HEK293T (cell line): ENCODE data around the gene SLCO3A1.

Source experiments
- CTCF ChIA-PET: fragments of 350-600 bp; formaldehyde crosslinking; extraction: SDS; loops from one replicate; lab custom pipeline; 2021; ENCODE audit warnings: antibody characterized with exemption, inconsistent platforms; lab: Yijun Ruan, JAX
- POLR2A ChIA-PET: fragments of 350-600 bp; formaldehyde crosslinking; extraction: SDS; loops from one replicate; lab custom pipeline; 2020; ENCODE audit warnings: antibody characterized with exemption, inconsistent platforms; lab: Yijun Ruan, JAX
- DNase-seq: peaks from one replicate; pipeline ENCODE4 v3.0.0; 2012; ENCODE audit warnings: mixed read lengths; ENCODE audit errors: extremely low spot score
- ARNT ChIP-seq: fragments of 450-650 bp; IDR thresholded peaks from 2 replicates; pipeline ENCODE4 v1.6.1; 2017; ENCODE audit warnings: mild to moderate bottlenecking
- BHLHE40 ChIP-seq: fragments of 450-650 bp; IDR thresholded peaks from 2 replicates; pipeline ENCODE4 v1.6.1; 2016; ENCODE audit warnings: mild to moderate bottlenecking, moderate library complexity, borderline replicate concordance
- CTBP1 ChIP-seq: fragments of 450-650 bp; IDR thresholded peaks from 2 replicates; pipeline ENCODE4 v1.6.1; 2016; ENCODE audit warnings: borderline replicate concordance
- ELF4 ChIP-seq: fragments of 450-650 bp; IDR thresholded peaks from 2 replicates; pipeline ENCODE4 v1.6.1; 2017; ENCODE audit warnings: antibody characterized with exemption
- FOXA1 ChIP-seq: fragments of 450-650 bp; IDR thresholded peaks from 2 replicates; pipeline ENCODE4 v1.6.1; 2016; ENCODE audit warnings: mild to moderate bottlenecking
- FOXK2 ChIP-seq: fragments of 450-650 bp; IDR thresholded peaks from 2 replicates; pipeline ENCODE4 v1.6.1; 2016; ENCODE audit warnings: mild to moderate bottlenecking
- FOXM1 ChIP-seq: fragments of 450-650 bp; IDR thresholded peaks from 2 replicates; pipeline ENCODE4 v1.6.1; 2017; ENCODE audit warnings: mild to moderate bottlenecking, borderline replicate concordance
- HDGF ChIP-seq: fragments of 450-650 bp; IDR thresholded peaks from 2 replicates; pipeline ENCODE4 v1.6.1; 2017; ENCODE audit warnings: antibody characterized with exemption, borderline replicate concordance
- L3MBTL2 ChIP-seq: fragments of 450-650 bp; conservative IDR thresholded peaks from 2 replicates; pipeline ENCODE4 v1.6.1; 2016; ENCODE audit warnings: mild to moderate bottlenecking
- LEF1 ChIP-seq: fragments of 450-650 bp; IDR thresholded peaks from 2 replicates; pipeline ENCODE4 v1.6.1; 2017; ENCODE audit warnings: mild to moderate bottlenecking, borderline replicate concordance
- NFRKB ChIP-seq: fragments of 450-650 bp; IDR thresholded peaks from 2 replicates; pipeline ENCODE4 v1.6.1; 2016; ENCODE audit warnings: mild to moderate bottlenecking, moderate library complexity
- SP1 ChIP-seq: fragments of 450-650 bp; IDR thresholded peaks from 2 replicates; pipeline ENCODE4 v1.6.1; 2017
- SUZ12 ChIP-seq: fragments of 450-650 bp; IDR thresholded peaks from 2 replicates; pipeline ENCODE4 v1.6.1; 2016; ENCODE audit warnings: mild to moderate bottlenecking
- TARDBP ChIP-seq: fragments of 450-650 bp; IDR thresholded peaks from 2 replicates; pipeline ENCODE4 v1.6.1; 2016
- ZNF384 ChIP-seq: fragments of 450-650 bp; IDR thresholded peaks from 2 replicates; pipeline ENCODE4 v1.6.1; 2016
- TF ChIP-seq, protein P1 (sequence below): fragments of 450-650 bp; IDR thresholded peaks from 2 replicates; pipeline ENCODE4 v1.6.1; 2016

The SLCO3A1 gene

DNA sequence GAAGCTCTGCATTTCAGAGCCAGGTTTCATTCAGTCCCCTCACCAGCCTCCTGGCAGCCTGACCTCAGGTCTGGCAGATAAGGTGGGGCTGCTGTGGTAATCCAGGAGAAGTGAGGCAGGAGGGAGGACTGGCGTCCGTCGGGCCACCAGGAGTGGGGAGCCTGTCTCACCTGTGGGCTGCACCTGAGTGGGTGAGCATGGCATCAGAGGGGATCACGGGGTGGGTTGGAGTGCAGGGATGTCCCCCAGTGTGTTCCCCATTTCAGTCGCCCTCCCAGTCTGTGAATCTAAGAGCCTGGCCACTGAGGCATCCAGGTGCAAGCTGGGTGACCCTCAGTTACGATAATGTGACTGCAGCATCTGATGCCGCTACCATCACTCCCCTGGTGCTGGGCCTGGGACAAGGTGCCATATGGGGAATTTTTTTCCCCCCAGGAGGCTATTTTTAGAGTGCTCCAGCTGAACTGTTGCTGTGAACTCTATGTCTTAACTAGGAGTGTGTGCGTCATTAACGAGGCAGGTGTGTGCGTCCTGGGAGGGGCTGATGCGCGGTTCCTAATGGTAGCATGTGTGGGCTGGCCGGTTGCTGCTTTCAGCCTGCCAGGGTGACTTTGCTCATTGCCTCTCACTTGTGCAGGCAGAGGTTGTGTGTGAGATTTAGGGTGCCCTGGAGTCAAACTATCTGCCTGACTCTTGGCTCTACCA lies 165.2 kb downstream of the SLCO3A1 start:
- ChIA-PET CTCF (no interaction called here), POLR2A (no interaction called here)
- TF ChIP-seq ZNF384 (no peak), NFRKB (no peak)
- DNase-seq, result no peak

DNA sequence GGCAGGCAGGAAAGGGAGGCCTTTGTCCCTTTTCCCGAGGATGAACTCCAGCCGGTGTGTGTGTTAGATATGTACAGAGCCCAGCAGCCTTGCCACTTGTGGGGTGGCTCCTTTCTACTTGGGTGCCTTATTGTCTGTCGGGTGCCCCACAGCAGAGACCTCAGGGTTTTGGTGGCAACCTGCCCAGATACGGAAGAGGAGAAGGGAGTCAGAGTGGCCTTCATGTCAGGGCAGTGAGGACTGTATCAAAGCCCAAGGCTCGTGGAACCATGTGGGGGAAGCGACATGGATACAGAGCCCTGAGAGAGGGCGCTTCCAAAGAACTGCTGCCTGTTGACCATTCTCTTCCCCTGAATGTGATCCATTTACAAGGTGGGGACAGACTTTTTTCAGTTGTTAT lies 166.2 kb downstream of the SLCO3A1 start:
- no peak for DNase-seq
- ChIA-PET POLR2A (no interaction called here), CTCF (no interaction called here)
- TF ChIP-seq HDGF (no peak), L3MBTL2 (no peak), CTBP1 (no peak), FOXA1 (no peak), ARNT (no peak), NFRKB (no peak), LEF1 (no peak), SUZ12 (no peak), FOXK2 (no peak), ZNF384 (no peak), TARDBP (no peak), FOXM1 (no peak), ELF4 (no peak), BHLHE40 (no peak), SP1 (no peak)
- TF ChIP-seq, protein P1, sequence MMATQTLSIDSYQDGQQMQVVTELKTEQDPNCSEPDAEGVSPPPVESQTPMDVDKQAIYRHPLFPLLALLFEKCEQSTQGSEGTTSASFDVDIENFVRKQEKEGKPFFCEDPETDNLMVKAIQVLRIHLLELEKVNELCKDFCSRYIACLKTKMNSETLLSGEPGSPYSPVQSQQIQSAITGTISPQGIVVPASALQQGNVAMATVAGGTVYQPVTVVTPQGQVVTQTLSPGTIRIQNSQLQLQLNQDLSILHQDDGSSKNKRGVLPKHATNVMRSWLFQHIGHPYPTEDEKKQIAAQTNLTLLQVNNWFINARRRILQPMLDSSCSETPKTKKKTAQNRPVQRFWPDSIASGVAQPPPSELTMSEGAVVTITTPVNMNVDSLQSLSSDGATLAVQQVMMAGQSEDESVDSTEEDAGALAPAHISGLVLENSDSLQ, result no peak

DNA sequence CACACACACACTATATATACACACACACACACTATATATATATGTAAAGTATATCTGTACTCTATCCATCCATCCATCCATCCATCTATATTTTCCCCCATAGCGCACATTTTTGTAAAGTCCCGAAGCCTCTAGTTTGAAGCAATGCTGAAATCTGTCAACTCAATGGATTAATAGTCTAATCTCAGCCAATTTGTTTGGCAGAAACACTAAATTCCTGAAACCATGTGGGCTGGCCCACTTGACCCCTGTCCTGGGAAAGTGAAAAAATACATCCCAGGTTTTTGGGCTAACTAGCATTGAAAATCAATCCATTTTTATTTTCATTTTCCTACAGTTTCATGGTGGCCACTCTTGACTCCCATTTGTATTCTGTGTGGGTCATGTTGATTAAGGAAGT lies 166.7 kb downstream of the SLCO3A1 start:
- TF ChIP-seq CTBP1 (no peak), L3MBTL2 (no peak), SP1 (no peak), SUZ12 (no peak), HDGF (no peak), ZNF384 (no peak), ARNT (no peak)
- POLR2A ChIA-PET, result no interaction called here
- CTCF ChIA-PET, result no interaction called here
- no peak for DNase-seq

DNA sequence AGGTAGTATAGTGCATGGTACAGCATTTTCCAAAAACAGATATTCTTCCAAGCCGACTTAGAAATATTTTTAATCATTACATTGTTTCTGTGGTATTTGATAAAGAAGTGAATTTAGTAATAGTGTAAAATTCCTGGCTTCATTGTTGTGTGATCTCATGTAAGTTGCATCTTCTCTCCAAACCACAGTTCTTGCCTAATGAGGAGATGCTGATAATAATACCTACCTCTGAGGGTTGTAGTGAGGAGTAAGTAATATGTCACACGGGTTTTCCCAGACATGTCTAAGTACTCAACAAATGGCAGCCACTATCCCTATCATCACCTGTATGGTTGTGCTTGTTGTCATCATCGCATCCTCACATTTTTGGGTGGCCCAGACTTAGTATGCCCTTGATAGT lies 167.3 kb downstream of the SLCO3A1 start:
- POLR2A ChIA-PET, result no interaction called here
- DNase-seq, result no peak
- CTCF ChIA-PET, result no interaction called here
- TF ChIP-seq ARNT (no peak), L3MBTL2 (no peak), SUZ12 (no peak), FOXM1 (no peak), BHLHE40 (no peak), ZNF384 (no peak), HDGF (no peak), CTBP1 (no peak), FOXA1 (no peak)

DNA sequence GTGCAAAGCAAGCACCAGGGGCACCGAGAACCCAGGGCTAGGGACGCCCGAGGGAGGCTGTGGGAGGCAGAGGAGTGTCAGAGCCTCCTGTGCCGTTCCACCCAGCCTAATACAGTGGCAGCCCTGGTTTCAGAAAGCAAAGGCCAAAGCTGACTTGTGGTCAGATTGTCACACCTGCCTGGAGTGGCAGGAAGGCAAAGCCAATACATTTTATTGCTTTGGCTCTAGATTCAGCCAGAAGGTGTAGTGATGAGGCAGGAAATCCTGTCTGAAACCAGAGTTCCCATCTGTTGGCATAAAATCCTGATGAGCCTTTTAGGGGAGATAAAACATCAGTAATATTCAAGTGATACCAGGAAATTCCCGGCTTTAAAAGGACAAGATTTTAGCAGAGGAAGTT lies 168.3 kb downstream of the SLCO3A1 start:
- POLR2A ChIA-PET, result no interaction called here
- CTCF ChIA-PET, result interaction anchor here (0.5 kb wide), 1 partner anchor 41 kb away, joined by 3 read pairs; no protein-coding TSS in a partner anchor

DNA sequence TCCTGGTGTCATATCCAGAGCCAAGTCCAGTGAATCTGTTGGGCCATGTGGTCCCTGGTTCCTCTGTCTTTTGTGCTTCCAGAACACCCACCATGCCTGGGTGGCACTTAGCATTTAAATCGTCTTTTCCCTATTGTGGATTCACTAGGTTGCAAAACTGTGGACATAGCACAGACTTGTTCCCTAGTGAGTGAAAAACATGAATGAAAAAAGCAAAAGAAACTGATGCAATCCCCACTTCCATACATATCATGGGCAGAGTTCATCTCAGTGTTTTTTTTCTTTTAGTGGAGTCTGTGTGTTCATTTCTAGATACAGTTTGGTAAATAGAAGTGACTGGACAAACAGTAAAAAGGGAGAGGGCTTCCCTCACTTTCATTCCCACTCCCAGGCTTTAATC lies 170.5 kb downstream of the SLCO3A1 start:
- DNase-seq, result no peak
- TF ChIP-seq FOXM1, result no peak
- no peak for TF ChIP-seq LEF1
- TF ChIP-seq SUZ12, result no peak
- TF ChIP-seq FOXA1, result no peak
- no peak for TF ChIP-seq SP1
- TF ChIP-seq NFRKB, result no peak
- TF ChIP-seq HDGF, result no peak
- TF ChIP-seq L3MBTL2, result no peak
- ChIA-PET POLR2A (no interaction called here), CTCF (no interaction called here)

More for the DNA sequence above, 168.3 kb downstream of the SLCO3A1 start:
- no peak for DNase-seq
- TF ChIP-seq TARDBP (no peak), SP1 (no peak), FOXM1 (no peak)

DNA sequence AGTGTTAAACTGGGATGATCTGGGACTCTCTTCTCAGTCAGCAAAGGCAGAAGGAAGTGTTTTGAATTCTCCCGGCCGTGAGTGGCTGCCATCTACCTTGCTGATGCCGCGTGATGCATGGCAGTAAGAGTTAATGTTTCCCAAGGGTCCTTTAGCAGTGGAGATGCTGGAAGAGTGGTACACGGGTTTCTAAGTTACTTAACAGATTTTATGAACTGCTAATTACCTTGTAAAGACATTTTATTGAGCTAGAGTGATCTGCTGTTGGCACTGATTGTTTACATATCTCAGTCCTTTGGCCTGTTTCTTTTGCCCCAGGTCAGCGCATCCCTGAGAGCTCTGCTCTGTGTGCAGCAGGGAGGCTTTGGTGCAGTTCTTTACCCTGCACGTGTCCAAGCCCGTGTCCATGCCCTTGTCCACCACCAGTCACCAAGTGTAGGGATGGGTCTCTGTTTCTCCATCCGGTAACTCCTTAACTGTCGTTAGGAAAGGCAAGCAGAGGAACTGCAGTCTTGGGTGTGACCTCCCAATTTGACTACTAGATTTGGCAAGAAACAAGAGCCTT lies 172.3 kb downstream of the SLCO3A1 start:
- ChIA-PET CTCF (no interaction called here), POLR2A (no interaction called here)
- TF ChIP-seq L3MBTL2, result no peak
- DNase-seq, result no peak

DNA sequence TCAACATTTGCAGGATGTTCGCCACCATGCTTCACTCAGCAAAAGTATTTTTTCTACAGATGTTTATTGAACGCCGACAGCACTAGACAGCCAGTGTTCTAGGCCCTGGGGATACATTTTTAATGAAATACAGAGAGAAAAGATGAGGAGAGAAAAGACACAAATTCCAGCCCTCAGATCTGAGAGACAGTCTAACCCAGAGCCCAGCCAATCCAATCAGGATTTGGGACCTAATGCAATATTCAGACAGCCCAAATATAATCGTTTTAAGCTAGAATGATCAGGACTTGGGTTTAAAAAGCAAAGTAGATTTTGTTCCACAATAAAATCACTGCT lies 174.8 kb downstream of the SLCO3A1 start:
- no peak for DNase-seq
- TF ChIP-seq ZNF384 (no peak), SUZ12 (no peak), NFRKB (no peak), LEF1 (no peak), HDGF (no peak), BHLHE40 (no peak), FOXA1 (no peak), ARNT (no peak), FOXK2 (no peak), L3MBTL2 (no peak), FOXM1 (no peak), ELF4 (no peak), SP1 (no peak), CTBP1 (no peak), TARDBP (no peak)
- TF ChIP-seq, protein P1, result no peak
- CTCF ChIA-PET, result no interaction called here
- POLR2A ChIA-PET, result no interaction called here
